ENCODE measurements around the gene PGC. TPM values are rescaled to one million over a fixed set of nuclear protein-coding genes. Genes with fewer than 3 reads are reported as not detected.

The PGC gene
- total RNA-seq, 1 donor from 2014 or later, result not detected

DNA sequence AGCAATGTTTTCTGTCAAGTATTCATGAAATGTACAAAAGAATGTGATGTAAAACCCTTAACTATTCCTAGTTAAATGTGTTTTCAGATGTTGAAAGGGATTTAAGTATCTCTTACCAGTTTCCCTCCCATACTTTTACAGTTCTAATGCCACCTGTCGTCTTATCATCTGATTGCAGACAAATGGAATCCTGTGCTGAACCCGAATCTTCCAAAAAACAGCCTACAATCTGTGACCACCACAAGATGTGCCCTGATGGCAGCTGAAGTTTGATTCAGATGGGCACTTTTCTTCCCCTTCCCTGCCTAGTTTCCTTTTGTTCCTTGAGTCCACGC is 42.2 kb upstream of the PGC start:
- no peaks in the 10 kb centered on the region for H3K9me3 Mint-ChIP-seq (ENCODE audit: low read depth)
- peak overlapping the region; percentile 95 for H3K4me3 Mint-ChIP-seq (ENCODE audit: low read depth)
- no peaks in the 10 kb centered on the region for H3K27me3 Mint-ChIP-seq
- peaks cover 5% of the 10 kb centered on the region for H3K36me3 Mint-ChIP-seq (ENCODE audit: insufficient read depth)
- peaks cover 11% of the 10 kb centered on the region for H3K4me1 Mint-ChIP-seq (ENCODE audit: low read depth)
- no peak for DNase-seq (ENCODE audit: low spot score, unreplicated experiment)
- peak overlapping the region; percentile 64 for H3K27ac Mint-ChIP-seq
- TF ChIP-seq, protein P1, sequence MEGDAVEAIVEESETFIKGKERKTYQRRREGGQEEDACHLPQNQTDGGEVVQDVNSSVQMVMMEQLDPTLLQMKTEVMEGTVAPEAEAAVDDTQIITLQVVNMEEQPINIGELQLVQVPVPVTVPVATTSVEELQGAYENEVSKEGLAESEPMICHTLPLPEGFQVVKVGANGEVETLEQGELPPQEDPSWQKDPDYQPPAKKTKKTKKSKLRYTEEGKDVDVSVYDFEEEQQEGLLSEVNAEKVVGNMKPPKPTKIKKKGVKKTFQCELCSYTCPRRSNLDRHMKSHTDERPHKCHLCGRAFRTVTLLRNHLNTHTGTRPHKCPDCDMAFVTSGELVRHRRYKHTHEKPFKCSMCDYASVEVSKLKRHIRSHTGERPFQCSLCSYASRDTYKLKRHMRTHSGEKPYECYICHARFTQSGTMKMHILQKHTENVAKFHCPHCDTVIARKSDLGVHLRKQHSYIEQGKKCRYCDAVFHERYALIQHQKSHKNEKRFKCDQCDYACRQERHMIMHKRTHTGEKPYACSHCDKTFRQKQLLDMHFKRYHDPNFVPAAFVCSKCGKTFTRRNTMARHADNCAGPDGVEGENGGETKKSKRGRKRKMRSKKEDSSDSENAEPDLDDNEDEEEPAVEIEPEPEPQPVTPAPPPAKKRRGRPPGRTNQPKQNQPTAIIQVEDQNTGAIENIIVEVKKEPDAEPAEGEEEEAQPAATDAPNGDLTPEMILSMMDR (IDR thresholded peaks at IDR 0.05; ENCODE audit: unreplicated experiment), result no peak

DNA sequence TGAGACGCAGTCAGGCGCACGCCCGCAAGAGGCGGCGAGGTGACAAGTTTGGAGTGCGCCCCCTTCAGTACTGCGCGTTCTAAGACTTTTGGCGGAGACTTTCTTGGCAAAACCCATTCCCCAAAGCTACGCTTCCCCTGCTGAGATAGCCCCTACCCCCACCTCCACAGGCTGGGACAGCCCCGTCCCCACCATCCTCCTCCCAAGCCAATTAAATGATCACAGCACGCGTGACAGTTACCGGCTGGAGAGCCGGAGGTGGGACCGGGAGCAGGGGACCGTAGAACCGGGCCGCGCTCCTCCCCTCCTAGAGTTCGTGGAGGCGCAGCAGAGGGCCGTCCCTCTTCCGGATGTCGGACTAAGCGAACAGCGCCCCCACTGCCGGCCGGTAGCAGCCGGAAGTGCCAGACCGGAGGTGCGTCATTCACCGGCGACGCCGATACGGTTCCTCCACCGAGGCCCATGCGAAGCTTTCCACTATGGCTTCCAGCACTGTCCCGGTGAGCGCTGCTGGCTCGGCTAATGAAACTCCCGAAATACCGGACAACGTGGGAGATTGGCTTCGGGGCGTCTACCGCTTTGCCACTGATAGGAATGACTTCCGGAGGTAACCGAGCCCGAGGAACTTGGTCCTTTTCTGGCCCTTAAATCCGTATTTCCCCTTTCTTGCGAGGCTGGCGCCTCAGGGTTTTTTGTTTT is 40.2 kb upstream of the PGC start, which contains the start of gene TOMM6:
TOMM6 (plus strand) TSS at position 476 of the 699 bp plus-strand sequence; CDS start at position 480, 4 bp downstream.
- no peaks in the 10 kb centered on the region for H3K9me3 Mint-ChIP-seq (ENCODE audit: low read depth)
- H3K4me3 Mint-ChIP-seq (ENCODE audit: low read depth), result peak within 1 kb of the TSS; percentile 95
- peaks cover 13% of the 10 kb centered on the region for H3K4me1 Mint-ChIP-seq (ENCODE audit: low read depth)
- peaks cover 3% of the 10 kb centered on the region for H3K36me3 Mint-ChIP-seq (ENCODE audit: insufficient read depth)
- DNase-seq (ENCODE audit: low spot score, unreplicated experiment), result peak; percentile 91
- TF ChIP-seq, protein P1 (IDR thresholded peaks at IDR 0.05; ENCODE audit: unreplicated experiment), result peak; percentile 85
- H3K27ac Mint-ChIP-seq, result peak within 1 kb of the TSS; percentile 96
- H3K27me3 Mint-ChIP-seq, result peaks cover 4% of the 10 kb centered on the region

DNA sequence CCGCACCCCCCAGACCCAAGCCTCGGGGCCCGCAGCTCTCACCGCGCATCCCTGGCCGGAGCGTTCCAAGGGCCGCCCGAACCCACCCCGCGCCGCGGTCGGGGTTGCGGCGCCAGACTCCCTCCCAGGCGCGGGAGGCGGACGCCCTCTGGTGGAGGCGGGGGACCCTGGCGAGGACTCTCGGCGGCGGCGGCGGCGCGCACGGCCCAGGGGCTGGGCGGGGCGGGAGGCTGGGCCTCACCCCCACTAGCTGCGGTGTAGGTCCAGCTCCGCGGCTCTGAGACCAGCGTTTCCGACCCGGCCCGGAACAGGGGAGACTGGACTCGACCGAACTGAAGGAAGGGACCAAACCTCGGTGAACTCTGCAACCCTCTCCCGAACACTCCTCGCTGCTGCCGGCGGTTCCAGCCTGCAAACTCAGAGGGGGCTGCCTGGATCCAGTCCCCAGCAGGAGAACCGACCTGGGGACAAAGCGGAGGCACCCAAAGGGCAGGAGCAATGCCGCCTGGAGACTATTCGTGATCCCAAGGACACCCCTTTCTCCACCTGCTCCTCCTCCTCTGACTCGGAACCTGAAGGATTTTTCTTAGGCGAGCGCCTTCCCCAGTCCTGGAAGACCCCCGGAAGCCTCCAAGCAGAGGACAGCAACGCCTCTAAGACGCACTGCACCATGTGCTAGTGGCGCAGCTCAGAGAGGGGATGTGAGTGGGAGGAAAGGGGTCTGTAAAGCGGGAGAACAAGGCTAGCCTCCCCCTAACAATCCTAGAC is 39.4 kb upstream of the PGC start:
- H3K4me3 Mint-ChIP-seq (ENCODE audit: low read depth), result peak overlapping the region; percentile 95
- peaks cover 3% of the 10 kb centered on the region for H3K36me3 Mint-ChIP-seq (ENCODE audit: insufficient read depth)
- peak overlapping the region; percentile 96 for H3K27ac Mint-ChIP-seq
- DNase-seq (ENCODE audit: low spot score, unreplicated experiment), result peak; percentile 87
- H3K9me3 Mint-ChIP-seq (ENCODE audit: low read depth), result no peaks in the 10 kb centered on the region
- peaks cover 4% of the 10 kb centered on the region for H3K27me3 Mint-ChIP-seq
- TF ChIP-seq, protein P1 (IDR thresholded peaks at IDR 0.05; ENCODE audit: unreplicated experiment), result peak; percentile 85
- H3K4me1 Mint-ChIP-seq (ENCODE audit: low read depth), result peaks cover 13% of the 10 kb centered on the region

DNA sequence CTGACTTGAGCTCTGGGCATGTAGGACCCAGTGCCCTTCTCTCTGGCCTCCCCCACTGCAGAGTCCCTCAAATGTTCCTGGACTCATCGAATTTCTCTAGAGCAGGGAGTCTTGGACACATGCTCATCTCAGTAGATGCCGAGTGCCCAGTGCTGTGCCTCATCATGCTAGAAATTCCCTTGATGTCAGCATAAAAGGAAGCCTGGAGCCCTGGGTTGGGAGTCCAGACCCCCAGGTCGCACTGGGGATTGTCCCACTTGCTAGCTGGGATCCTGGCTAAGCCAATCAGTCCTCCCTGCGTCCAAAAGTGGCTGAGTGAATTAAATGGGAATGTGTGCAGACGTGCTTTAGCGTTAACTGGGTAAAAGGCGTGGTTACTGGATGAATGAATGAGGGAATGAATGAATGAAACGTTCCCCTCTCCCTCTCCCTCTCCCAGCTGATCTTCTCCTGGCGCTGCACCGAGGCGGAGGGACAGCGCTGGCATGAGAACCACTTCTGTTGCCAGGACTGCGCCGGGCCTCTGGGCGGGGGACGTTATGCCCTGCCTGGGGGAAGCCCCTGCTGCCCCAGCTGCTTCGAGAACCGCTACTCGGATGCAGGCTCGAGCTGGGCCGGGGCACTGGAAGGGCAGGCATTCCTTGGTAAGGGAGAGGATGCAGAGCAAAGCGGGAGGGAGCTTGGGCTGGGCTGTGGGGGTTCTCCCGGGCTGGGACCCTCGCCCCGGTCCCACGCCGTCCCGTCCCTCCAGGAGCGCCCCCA is 38.7 kb upstream of the PGC start:
- H3K4me3 Mint-ChIP-seq (ENCODE audit: low read depth), result peak overlapping the region; percentile 95
- peaks cover 3% of the 10 kb centered on the region for H3K36me3 Mint-ChIP-seq (ENCODE audit: insufficient read depth)
- H3K27ac Mint-ChIP-seq, result no peak overlapping the region
- H3K9me3 Mint-ChIP-seq (ENCODE audit: low read depth), result no peaks in the 10 kb centered on the region
- TF ChIP-seq, protein P1 (IDR thresholded peaks at IDR 0.05; ENCODE audit: unreplicated experiment), result no peak
- H3K4me1 Mint-ChIP-seq (ENCODE audit: low read depth), result peaks cover 19% of the 10 kb centered on the region
- H3K27me3 Mint-ChIP-seq, result peaks cover 8% of the 10 kb centered on the region
- no peak for DNase-seq (ENCODE audit: low spot score, unreplicated experiment)

DNA sequence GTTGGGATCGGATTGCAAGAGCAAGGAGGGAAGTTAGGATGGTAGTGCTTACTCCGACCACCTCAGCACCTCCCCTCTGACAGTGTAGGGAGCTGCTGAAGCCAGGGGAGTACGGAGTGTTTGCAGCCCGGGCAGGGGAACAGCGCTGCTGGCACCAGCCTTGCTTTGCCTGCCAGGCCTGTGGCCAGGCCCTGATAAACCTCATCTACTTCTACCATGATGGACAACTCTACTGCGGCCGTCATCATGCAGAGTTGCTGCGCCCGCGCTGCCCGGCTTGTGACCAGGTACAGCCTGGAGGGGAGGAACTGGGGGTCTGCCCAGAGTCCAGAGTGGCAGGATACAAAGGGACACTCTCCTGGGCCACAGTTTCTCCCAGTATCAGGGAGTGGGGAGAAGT is 38.1 kb upstream of the PGC start:
- DNase-seq (ENCODE audit: low spot score, unreplicated experiment), result no peak
- H3K4me1 Mint-ChIP-seq (ENCODE audit: low read depth), result peaks cover 19% of the 10 kb centered on the region
- no peaks in the 10 kb centered on the region for H3K9me3 Mint-ChIP-seq (ENCODE audit: low read depth)
- peak overlapping the region; percentile 52 for H3K4me3 Mint-ChIP-seq (ENCODE audit: low read depth)
- peaks cover 8% of the 10 kb centered on the region for H3K27me3 Mint-ChIP-seq
- H3K36me3 Mint-ChIP-seq (ENCODE audit: insufficient read depth), result peaks cover 3% of the 10 kb centered on the region
- H3K27ac Mint-ChIP-seq, result no peak overlapping the region
- TF ChIP-seq, protein P1 (IDR thresholded peaks at IDR 0.05; ENCODE audit: unreplicated experiment), result no peak

Data from progenitor cell of endocrine pancreas (in vitro differentiated cells).